ENCODE data around the gene OR5H6.
"Not testable (repeated sequence)": the region's sequence is repeated elsewhere in the genome, so short reads cannot be mapped to it uniquely, and the experiment has no call there.

DNA sequence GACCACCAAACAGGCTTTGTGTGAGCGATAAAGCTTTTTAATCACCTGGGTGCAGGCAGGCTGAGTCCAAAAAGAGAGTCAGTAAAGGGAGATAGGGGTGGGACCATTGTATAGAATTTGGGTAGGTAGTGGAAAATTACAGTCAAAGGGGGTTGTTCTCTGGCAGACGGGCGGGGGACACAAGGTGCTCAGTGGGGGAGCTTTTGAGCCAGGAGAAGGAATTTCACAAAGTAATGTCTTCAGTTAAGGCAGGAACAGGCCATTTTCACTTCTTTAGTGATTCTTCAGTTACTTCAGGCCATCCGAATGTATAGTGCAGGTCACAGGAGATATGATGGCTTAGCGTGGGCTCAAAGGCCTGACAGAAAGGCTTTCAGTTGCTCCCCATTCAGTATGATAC, 8.0 kb upstream of the OR5H6 start:
- TF ChIP-seq, protein P1, sequence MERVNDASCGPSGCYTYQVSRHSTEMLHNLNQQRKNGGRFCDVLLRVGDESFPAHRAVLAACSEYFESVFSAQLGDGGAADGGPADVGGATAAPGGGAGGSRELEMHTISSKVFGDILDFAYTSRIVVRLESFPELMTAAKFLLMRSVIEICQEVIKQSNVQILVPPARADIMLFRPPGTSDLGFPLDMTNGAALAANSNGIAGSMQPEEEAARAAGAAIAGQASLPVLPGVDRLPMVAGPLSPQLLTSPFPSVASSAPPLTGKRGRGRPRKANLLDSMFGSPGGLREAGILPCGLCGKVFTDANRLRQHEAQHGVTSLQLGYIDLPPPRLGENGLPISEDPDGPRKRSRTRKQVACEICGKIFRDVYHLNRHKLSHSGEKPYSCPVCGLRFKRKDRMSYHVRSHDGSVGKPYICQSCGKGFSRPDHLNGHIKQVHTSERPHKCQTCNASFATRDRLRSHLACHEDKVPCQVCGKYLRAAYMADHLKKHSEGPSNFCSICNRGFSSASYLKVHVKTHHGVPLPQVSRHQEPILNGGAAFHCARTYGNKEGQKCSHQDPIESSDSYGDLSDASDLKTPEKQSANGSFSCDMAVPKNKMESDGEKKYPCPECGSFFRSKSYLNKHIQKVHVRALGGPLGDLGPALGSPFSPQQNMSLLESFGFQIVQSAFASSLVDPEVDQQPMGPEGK (CRISPR knock-in tag; IDR thresholded peaks at IDR 0.05; ENCODE audit: borderline replicate concordance) = not testable (repeated sequence)
- not testable (repeated sequence) for TF ChIP-seq ZFP3 (CRISPR knock-in tag; IDR thresholded peaks at IDR 0.05); ESRRG (CRISPR knock-in tag; IDR thresholded peaks at IDR 0.05); ZFP30 (CRISPR knock-in tag; IDR thresholded peaks at IDR 0.05); RARB (CRISPR knock-in tag; IDR thresholded peaks at IDR 0.05); ZNF70 (CRISPR knock-in tag; IDR thresholded peaks at IDR 0.05); ARNTL (CRISPR knock-in tag; IDR thresholded peaks at IDR 0.05; ENCODE audit: borderline replicate concordance, low read depth); OSR1 (CRISPR knock-in tag; IDR thresholded peaks at IDR 0.05); TCF4 (CRISPR knock-in tag; IDR thresholded peaks at IDR 0.05; ENCODE audit: borderline replicate concordance); CSDC2 (CRISPR knock-in tag; IDR thresholded peaks at IDR 0.05); ZC3H10 (CRISPR knock-in tag; IDR thresholded peaks at IDR 0.05)
- TF ChIP-seq, protein P2, sequence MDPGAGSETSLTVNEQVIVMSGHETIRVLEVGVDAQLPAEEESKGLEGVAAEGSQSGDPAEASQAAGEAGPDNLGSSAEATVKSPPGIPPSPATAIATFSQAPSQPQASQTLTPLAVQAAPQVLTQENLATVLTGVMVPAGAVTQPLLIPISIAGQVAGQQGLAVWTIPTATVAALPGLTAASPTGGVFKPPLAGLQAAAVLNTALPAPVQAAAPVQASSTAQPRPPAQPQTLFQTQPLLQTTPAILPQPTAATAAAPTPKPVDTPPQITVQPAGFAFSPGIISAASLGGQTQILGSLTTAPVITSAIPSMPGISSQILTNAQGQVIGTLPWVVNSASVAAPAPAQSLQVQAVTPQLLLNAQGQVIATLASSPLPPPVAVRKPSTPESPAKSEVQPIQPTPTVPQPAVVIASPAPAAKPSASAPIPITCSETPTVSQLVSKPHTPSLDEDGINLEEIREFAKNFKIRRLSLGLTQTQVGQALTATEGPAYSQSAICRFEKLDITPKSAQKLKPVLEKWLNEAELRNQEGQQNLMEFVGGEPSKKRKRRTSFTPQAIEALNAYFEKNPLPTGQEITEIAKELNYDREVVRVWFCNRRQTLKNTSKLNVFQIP (CRISPR knock-in tag; IDR thresholded peaks at IDR 0.05; ENCODE audit: borderline replicate concordance, low read depth) = not testable (repeated sequence)
- TF ChIP-seq, protein P3, sequence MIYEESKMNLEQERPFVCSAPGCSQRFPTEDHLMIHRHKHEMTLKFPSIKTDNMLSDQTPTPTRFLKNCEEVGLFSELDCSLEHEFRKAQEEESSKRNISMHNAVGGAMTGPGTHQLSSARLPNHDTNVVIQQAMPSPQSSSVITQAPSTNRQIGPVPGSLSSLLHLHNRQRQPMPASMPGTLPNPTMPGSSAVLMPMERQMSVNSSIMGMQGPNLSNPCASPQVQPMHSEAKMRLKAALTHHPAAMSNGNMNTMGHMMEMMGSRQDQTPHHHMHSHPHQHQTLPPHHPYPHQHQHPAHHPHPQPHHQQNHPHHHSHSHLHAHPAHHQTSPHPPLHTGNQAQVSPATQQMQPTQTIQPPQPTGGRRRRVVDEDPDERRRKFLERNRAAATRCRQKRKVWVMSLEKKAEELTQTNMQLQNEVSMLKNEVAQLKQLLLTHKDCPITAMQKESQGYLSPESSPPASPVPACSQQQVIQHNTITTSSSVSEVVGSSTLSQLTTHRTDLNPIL (CRISPR knock-in tag; IDR thresholded peaks at IDR 0.05; ENCODE audit: low read depth) = not testable (repeated sequence)
